ENCODE results near the gene C1GALT1. TPM values are rescaled to one million over a fixed set of nuclear protein-coding genes. Genes with fewer than 3 reads are reported as not detected.

C1GALT1 gene
- total RNA-seq, 1 donor from 2014 or later: 31.1 TPM

DNA sequence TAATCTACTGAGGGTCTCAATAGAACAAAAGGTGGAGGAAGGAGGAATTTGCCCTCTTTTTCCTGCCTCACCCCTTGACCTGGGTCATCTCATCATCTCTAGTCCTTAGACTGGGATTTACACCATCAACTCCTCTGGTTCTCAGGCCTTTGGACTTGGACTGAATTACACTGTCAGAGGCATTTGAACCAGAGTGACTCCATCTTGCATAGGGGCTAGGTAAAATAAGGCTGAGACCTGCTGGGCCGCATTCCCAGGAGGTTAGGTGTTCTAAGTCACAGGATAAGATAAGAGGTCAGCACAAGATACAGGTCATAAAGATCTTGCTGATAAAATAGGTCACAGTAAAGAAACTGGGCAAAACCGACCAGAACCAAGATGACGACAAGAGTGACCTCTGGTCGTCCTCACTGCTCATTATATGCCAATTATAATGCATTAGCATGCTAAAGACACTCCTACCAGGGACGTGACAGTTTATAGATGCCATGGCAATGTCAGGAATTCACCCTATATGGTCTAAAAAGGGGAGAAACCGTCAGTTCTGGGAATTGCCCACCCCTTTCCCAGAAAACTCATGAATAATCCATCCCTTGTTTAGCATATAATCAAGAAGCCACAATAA lies 84.0 kb downstream of the C1GALT1 start:
- FAIRE-seq: no peak
- TF ChIP-seq, protein P1, sequence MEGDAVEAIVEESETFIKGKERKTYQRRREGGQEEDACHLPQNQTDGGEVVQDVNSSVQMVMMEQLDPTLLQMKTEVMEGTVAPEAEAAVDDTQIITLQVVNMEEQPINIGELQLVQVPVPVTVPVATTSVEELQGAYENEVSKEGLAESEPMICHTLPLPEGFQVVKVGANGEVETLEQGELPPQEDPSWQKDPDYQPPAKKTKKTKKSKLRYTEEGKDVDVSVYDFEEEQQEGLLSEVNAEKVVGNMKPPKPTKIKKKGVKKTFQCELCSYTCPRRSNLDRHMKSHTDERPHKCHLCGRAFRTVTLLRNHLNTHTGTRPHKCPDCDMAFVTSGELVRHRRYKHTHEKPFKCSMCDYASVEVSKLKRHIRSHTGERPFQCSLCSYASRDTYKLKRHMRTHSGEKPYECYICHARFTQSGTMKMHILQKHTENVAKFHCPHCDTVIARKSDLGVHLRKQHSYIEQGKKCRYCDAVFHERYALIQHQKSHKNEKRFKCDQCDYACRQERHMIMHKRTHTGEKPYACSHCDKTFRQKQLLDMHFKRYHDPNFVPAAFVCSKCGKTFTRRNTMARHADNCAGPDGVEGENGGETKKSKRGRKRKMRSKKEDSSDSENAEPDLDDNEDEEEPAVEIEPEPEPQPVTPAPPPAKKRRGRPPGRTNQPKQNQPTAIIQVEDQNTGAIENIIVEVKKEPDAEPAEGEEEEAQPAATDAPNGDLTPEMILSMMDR (IDR thresholded peaks at IDR 0.05; ENCODE audit: insufficient read depth, low read length, severe bottlenecking): no peak
- no peaks in the 10 kb centered on the region for H3K36me3 ChIP-seq (ENCODE audit: control insufficient read depth, insufficient read depth, low read length)
- no peak for DNase-seq (ENCODE audit: low read depth)
- H3K27me3 ChIP-seq (ENCODE audit: control insufficient read depth, insufficient read depth, low read length): no peaks in the 10 kb centered on the region
- H3K4me3 ChIP-seq (ENCODE audit: low read depth, low read length): no peak overlapping the region

GRCh38 chr7:7271094-7271874 lies 88.9 kb downstream of the C1GALT1 start:
- DNase-seq (ENCODE audit: low read depth) (no peak), FAIRE-seq (peak; percentile 60)
- no peak overlapping the region for H3K4me3 ChIP-seq (ENCODE audit: low read depth, low read length)
- no peaks in the 10 kb centered on the region for H3K27me3 ChIP-seq (ENCODE audit: control insufficient read depth, insufficient read depth, low read length)
- H3K36me3 ChIP-seq (ENCODE audit: control insufficient read depth, insufficient read depth, low read length): no peaks in the 10 kb centered on the region
- TF ChIP-seq, protein P1 (IDR thresholded peaks at IDR 0.05; ENCODE audit: insufficient read depth, low read length, severe bottlenecking): no peak

- no peak overlapping the region for H3K4me3 ChIP-seq (ENCODE audit: low read depth, low read length)
- TF ChIP-seq, protein P1 (IDR thresholded peaks at IDR 0.05; ENCODE audit: insufficient read depth, low read length, severe bottlenecking): no peak
- DNase-seq (ENCODE audit: low read depth) (peak; percentile 20), FAIRE-seq (no peak)
- H3K27me3 ChIP-seq (ENCODE audit: control insufficient read depth, insufficient read depth, low read length): no peaks in the 10 kb centered on the region
- no peaks in the 10 kb centered on the region for H3K36me3 ChIP-seq (ENCODE audit: control insufficient read depth, insufficient read depth, low read length)
Observed at GRCh38 chr7:7272294-7272693, 90.0 kb downstream of the C1GALT1 start.

GRCh38 chr7:7274782-7275181 lies 92.4 kb downstream of the C1GALT1 start:
- Histone ChIP-seq H3K4me3 (ENCODE audit: low read depth, low read length) (no peak overlapping the region), H3K27me3 (ENCODE audit: control insufficient read depth, insufficient read depth, low read length) (no peaks in the 10 kb centered on the region), H3K36me3 (ENCODE audit: control insufficient read depth, insufficient read depth, low read length) (no peaks in the 10 kb centered on the region)
- DNase-seq (ENCODE audit: low read depth) (peak; percentile 30), FAIRE-seq (no peak)
- TF ChIP-seq, protein P1 (IDR thresholded peaks at IDR 0.05; ENCODE audit: insufficient read depth, low read length, severe bottlenecking): no peak

DNA sequence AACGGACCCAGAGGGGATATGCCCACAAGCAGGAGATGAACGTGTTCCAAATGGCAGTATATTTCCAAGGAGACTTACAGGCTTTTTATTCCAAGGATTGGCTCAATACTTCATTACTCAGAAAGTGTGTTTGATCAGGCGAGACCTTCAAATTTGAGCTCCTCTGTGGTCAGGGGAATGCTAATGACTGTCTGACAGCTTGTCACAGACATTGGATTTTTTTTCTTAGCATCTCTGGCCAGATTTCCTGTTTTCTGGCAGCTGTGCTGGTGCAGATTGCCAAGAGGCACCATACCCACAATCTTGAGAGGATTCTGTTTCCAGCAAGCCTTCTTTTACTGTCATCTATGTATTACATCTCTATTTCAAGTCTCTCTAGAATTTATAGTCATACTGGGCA lies 93.8 kb downstream of the C1GALT1 start:
- TF ChIP-seq, protein P1 (IDR thresholded peaks at IDR 0.05; ENCODE audit: insufficient read depth, low read length, severe bottlenecking): no peak
- DNase-seq (ENCODE audit: low read depth) (no peak), FAIRE-seq (no peak)
- Histone ChIP-seq H3K4me3 (ENCODE audit: low read depth, low read length) (no peak overlapping the region), H3K36me3 (ENCODE audit: control insufficient read depth, insufficient read depth, low read length) (no peaks in the 10 kb centered on the region), H3K27me3 (ENCODE audit: control insufficient read depth, insufficient read depth, low read length) (no peaks in the 10 kb centered on the region)
